ENCODE results near the gene SPATC1L.

SPATC1L gene

DNA sequence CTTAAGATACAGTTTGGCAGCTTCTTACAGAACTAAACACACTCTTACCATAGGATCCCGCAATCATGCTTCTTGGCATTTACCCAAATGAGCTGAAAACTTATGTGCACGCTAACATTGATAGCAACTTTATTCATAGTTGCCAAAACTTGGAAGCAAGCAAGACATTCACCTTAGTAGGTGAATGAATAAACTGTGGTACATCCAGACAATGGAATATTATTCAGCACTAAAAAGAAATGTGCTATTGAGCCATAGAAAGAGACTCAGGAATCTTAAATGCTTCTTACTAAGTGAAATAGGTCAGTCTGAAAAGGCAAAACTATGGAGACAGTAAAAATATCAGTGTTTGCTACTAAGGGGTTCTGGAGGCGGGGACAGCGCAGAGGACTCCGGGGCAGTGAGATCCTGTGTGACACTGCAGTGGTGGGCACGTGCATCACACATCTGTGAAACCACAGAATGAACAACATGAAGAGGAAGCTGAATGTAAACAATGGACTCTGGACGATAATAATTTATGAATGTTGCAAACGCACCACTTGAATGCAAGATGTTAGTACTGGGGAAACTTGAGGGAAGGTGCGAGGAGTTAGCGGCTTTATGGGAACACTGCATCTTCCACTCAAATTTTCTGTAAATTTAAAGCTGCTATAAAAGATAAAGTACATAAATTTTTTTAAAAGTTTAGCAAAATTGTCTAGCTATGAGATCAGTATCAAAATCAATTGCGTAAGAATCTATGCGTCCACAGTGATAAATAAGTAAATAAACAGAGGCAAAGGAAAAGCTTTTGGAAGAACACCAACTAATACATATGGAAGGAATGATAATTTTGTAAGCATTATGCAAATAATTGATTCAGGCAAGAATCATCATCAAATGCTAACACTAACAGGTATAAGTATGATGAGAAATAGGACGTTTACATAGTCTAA lies 15.4 kb upstream of the SPATC1L start:
- Histone ChIP-seq H3K27me3 (ENCODE audit: insufficient read depth, poor library complexity, severe bottlenecking) (no peaks in the 10 kb centered on the region), H3K27ac (replicated peaks) (no peak overlapping the region), H3K4me3 (replicated peaks; ENCODE audit: insufficient read depth, low read length) (no peak overlapping the region)
- no peak for DNase-seq (ENCODE audit: low read depth in 1 of 2, low spot score in 1 of 2)
- no peak for TF ChIP-seq SPI1 (IDR thresholded peaks at IDR 0.05; ENCODE audit: borderline replicate concordance, low read depth)
- TF ChIP-seq GABPA (IDR thresholded peaks at IDR 0.05; ENCODE audit: low read depth) = no peak
- TF ChIP-seq, protein P1, sequence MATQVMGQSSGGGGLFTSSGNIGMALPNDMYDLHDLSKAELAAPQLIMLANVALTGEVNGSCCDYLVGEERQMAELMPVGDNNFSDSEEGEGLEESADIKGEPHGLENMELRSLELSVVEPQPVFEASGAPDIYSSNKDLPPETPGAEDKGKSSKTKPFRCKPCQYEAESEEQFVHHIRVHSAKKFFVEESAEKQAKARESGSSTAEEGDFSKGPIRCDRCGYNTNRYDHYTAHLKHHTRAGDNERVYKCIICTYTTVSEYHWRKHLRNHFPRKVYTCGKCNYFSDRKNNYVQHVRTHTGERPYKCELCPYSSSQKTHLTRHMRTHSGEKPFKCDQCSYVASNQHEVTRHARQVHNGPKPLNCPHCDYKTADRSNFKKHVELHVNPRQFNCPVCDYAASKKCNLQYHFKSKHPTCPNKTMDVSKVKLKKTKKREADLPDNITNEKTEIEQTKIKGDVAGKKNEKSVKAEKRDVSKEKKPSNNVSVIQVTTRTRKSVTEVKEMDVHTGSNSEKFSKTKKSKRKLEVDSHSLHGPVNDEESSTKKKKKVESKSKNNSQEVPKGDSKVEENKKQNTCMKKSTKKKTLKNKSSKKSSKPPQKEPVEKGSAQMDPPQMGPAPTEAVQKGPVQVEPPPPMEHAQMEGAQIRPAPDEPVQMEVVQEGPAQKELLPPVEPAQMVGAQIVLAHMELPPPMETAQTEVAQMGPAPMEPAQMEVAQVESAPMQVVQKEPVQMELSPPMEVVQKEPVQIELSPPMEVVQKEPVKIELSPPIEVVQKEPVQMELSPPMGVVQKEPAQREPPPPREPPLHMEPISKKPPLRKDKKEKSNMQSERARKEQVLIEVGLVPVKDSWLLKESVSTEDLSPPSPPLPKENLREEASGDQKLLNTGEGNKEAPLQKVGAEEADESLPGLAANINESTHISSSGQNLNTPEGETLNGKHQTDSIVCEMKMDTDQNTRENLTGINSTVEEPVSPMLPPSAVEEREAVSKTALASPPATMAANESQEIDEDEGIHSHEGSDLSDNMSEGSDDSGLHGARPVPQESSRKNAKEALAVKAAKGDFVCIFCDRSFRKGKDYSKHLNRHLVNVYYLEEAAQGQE (IDR thresholded peaks at IDR 0.05; ENCODE audit: insufficient replicate concordance, low read depth) = no peak
- TF ChIP-seq, protein P2, sequence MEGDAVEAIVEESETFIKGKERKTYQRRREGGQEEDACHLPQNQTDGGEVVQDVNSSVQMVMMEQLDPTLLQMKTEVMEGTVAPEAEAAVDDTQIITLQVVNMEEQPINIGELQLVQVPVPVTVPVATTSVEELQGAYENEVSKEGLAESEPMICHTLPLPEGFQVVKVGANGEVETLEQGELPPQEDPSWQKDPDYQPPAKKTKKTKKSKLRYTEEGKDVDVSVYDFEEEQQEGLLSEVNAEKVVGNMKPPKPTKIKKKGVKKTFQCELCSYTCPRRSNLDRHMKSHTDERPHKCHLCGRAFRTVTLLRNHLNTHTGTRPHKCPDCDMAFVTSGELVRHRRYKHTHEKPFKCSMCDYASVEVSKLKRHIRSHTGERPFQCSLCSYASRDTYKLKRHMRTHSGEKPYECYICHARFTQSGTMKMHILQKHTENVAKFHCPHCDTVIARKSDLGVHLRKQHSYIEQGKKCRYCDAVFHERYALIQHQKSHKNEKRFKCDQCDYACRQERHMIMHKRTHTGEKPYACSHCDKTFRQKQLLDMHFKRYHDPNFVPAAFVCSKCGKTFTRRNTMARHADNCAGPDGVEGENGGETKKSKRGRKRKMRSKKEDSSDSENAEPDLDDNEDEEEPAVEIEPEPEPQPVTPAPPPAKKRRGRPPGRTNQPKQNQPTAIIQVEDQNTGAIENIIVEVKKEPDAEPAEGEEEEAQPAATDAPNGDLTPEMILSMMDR (IDR thresholded peaks at IDR 0.05; ENCODE audit: insufficient read depth, low read length) = no peak

DNA sequence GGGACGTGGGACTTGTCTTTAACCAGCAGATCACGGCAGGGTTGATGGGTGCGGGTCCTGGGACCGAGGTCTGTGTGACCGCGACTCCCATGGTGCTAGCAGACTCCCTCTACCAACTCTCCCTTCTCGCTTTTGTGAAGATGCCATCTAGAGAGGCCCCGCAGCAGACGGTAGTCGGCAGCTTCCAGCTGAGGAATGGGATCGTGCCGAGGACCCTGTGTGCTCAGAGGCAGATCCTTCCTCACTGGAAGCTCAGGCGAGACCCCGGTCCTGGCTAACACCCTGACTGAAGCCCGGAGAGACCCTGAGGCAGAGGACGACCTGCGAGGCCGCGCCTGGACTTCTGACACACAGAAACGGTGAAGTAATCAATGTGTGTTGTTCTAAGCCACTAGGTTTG lies 12.5 kb upstream of the SPATC1L start:
- Histone ChIP-seq H3K4me3 (replicated peaks; ENCODE audit: insufficient read depth, low read length) (no peak overlapping the region), H3K27ac (replicated peaks) (no peak overlapping the region), H3K27me3 (ENCODE audit: insufficient read depth, poor library complexity, severe bottlenecking) (no peaks in the 10 kb centered on the region)
- no peak for TF ChIP-seq GABPA (IDR thresholded peaks at IDR 0.05; ENCODE audit: low read depth)
- no peak for DNase-seq (ENCODE audit: low read depth in 1 of 2, low spot score in 1 of 2)

DNA sequence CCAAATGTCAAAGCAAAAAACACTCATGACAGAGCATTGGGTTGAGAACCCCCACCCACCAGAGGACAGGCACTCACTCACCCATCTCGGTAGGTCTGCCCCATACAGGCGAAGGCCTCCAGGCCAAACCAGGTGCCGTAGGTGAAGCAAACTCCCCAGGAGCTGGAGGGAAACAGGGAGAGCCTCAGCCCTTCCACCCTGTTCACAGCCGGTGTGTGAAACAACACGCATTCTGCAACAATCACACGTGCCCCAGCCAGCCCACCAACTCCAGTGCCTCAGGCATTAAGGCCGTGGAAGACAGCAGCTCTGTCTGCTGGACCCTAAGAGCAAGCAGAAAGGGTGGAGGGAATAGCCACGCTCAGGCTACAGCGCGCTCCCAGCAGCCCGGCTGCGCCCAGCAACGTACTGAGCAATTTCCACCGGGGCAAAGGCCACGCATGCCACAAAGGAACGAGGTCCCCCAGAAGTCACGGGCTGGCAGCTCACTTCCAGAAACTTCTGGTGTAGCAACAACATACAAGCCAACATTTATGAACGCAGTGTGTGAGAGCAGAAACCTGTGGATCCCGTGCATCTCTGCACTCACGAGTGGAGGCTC lies 11.4 kb upstream of the SPATC1L start:
- Histone ChIP-seq H3K4me3 (replicated peaks; ENCODE audit: insufficient read depth, low read length) (no peak overlapping the region), H3K27ac (replicated peaks) (no peak overlapping the region), H3K27me3 (ENCODE audit: insufficient read depth, poor library complexity, severe bottlenecking) (no peaks in the 10 kb centered on the region)
- no peak for DNase-seq (ENCODE audit: low read depth in 1 of 2, low spot score in 1 of 2)
- TF ChIP-seq, protein P1 (IDR thresholded peaks at IDR 0.05; ENCODE audit: insufficient replicate concordance, low read depth) = no peak
- TF ChIP-seq SPI1 (IDR thresholded peaks at IDR 0.05; ENCODE audit: borderline replicate concordance, low read depth) (no peak), POLR2AphosphoS5 (IDR thresholded peaks at IDR 0.05; ENCODE audit: low read depth) (no peak), GABPA (IDR thresholded peaks at IDR 0.05; ENCODE audit: low read depth) (no peak)
- TF ChIP-seq, protein P2 (IDR thresholded peaks at IDR 0.05; ENCODE audit: insufficient read depth, low read length) = no peak
